HG02610 (cell line): ENCODE measurements around the gene NLK.
"Not testable (repeated sequence)": the region's sequence is repeated elsewhere in the genome, so short reads cannot be mapped to it uniquely, and the experiment has no call there.

Experiments used
- ATAC-seq: cut with Tn5 transposase; IDR thresholded peaks from one replicate; pipeline ENCODE4 v1.9.1; 2021; ENCODE audit warnings: mild to moderate bottlenecking, moderate library complexity; ENCODE audit not compliant: unreplicated experiment

The NLK gene

DNA sequence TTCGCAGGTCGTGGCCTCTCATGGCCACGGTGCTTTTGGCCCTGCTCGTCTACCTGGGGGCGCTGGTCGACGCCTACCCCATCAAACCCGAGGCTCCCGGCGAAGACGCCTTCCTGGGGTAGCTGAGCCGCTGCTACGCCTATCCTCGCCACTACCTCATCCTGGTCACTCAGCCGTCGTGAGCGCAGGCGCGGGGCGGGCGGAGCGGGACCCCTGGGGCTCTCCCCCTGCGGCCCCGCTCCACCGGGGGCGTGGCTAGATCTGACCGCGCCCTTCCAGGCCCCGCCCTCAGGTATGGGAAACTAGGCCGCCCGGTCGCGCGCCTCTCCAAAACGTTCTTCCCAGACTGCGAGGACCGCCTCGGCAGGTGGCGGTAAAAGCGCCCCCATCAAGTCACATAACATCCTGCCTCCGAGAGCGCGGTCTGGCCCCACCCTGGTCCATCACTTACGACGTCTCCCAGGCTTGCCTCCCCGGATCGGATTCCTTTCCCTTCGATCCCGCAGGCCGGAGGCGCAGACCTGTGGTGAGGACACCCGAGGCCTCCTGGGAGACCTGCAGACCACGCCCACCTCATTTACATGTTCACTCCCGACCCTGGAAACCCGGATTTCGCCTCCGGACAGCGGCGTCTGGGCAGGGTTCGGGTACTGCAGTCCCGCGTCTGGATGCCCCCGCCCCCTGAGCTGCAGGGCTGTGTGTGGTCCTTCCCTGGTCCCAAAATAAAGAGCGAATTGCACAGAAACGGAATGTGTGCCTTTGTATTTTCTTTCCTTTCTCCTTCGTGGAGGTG is 185.0 kb downstream of the NLK start:
- ATAC-seq = no peak

- no peak for ATAC-seq
Observed at GRCh38 chr17:28228109-28228840, 185.8 kb downstream of the NLK start.

- no peak for ATAC-seq
Observed at GRCh38 chr17:28228986-28229729, 186.7 kb downstream of the NLK start.

GRCh38 chr17:28230011-28230410 is 187.5 kb downstream of the NLK start:
- ATAC-seq = no peak

DNA sequence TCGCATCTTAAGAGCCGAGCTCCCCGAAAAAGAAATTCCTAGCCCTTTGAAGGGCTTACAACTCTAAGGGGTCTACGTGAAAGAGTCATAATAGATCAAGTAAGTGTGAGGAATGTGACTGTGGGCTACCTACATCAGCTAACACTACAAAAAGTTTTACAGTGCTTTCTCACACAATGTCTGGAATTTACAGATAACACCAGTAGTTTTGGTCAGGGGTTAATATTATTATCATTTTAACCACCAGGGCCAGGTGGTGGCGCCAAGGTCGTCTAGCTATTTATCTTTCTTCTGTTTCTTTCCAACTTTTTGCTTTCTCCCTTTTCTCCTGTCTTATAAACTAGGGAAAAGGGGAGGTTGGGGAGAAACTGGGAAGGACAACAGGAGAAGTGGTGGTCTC is 188.1 kb downstream of the NLK start:
- not testable (repeated sequence) for ATAC-seq

DNA sequence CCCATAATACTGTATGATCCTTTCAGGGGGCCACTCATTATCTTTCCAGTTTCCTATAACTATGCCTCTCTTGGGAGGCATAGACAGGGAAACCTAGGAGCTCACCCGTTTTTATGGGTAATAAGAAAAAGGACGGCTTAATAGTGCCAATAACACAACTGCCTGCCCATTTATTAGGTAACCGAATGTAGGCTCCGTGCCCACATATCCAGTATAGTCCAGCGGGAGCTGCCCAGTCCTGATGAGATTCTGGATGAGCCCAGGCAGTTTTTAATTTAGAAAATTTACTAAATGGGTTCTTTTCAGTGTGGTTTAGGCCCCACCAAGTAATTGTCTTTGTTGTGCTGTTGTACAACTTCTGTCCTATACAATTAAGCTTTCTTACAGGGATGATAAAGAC is 189.1 kb downstream of the NLK start:
- ATAC-seq = not testable (repeated sequence)

- ATAC-seq = not testable (repeated sequence)
Observed at GRCh38 chr17:28232966-28233870, 190.7 kb downstream of the NLK start.

- not testable (repeated sequence) for ATAC-seq
Observed at GRCh38 chr17:28233872-28234856, 191.7 kb downstream of the NLK start.

- ATAC-seq = not testable (repeated sequence)
Observed at GRCh38 chr17:28235066-28235700, 192.7 kb downstream of the NLK start.

- ATAC-seq = not testable (repeated sequence)
Observed at GRCh38 chr17:28236033-28236653, 193.7 kb downstream of the NLK start.

GRCh38 chr17:28238547-28239270 is 196.2 kb downstream of the NLK start:
- ATAC-seq = not testable (repeated sequence)

GRCh38 chr17:28239271-28239624 is 196.8 kb downstream of the NLK start:
- ATAC-seq = no peak

DNA sequence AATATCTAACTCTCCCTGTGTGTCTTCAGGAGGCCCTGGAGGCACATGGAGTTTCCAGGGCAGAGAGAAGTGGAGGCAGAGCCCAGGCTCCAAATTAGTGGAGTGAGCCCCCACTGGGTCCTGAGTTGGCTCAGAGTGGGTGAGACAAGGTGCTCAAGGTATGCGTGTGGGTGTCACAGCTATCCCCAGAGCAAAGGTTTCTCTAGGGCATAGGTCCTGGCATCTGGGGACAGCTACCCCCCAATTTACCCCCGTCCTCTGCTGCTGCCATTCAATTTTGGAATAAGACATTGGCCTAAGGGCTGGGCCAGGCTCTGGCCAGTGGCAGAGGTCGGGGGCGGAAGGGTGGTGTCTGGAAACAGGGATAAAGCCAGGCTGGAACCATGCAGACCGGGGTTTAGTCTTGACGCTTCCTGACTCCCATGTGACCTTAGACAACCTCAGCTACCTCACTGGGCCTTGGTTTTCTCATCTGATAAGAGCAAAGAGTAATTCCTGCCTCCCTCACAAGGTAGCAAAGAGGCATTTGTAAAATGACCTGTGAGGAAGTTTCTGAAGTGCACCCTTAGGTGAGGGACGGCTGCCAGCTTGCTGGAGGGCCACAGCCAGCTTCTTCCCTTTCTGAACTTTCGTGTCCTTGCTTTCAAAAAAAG is 198.3 kb downstream of the NLK start:
- no peak for ATAC-seq

DNA sequence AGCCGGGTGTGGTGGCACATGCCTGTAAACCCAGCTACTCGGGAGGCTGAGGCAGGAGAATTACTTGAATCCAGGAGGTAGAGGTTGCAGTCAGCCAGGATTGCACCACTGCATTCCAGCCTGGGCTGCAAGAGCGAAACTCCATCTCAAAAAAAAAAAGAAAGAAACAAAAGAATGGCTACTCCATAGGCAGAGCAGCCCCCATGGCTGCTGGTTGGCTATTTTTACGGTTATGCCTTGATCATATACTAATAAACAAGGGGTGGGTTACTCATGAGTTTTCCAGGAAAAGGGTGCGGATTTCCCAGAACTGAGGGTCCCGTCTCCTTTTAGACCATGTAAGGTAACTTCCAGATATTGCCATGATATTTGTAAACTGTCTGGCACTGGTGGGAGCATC is 200.3 kb downstream of the NLK start:
- no peak for ATAC-seq

- ATAC-seq = not testable (repeated sequence)
Observed at GRCh38 chr17:28243268-28243667, 200.8 kb downstream of the NLK start.

- no peak for ATAC-seq
Observed at GRCh38 chr17:28244446-28244845, 202.0 kb downstream of the NLK start.
